HEK293T (cell line): ENCODE results near the gene MIDN.

Source experiments
- CTCF ChIA-PET: fragments of 350-600 bp; formaldehyde crosslinking; extraction: SDS; loops from one replicate; lab custom pipeline; 2021; ENCODE audit warnings: antibody characterized with exemption, inconsistent platforms; lab: Yijun Ruan, JAX
- POLR2A ChIA-PET: fragments of 350-600 bp; formaldehyde crosslinking; extraction: SDS; loops from one replicate; lab custom pipeline; 2020; ENCODE audit warnings: antibody characterized with exemption, inconsistent platforms; lab: Yijun Ruan, JAX
- DNase-seq: peaks from one replicate; pipeline ENCODE4 v3.0.0; 2012; ENCODE audit warnings: mixed read lengths; ENCODE audit errors: extremely low spot score
- ARNT ChIP-seq: fragments of 450-650 bp; IDR thresholded peaks from 2 replicates; pipeline ENCODE4 v1.6.1; 2017; ENCODE audit warnings: mild to moderate bottlenecking
- BHLHE40 ChIP-seq: fragments of 450-650 bp; IDR thresholded peaks from 2 replicates; pipeline ENCODE4 v1.6.1; 2016; ENCODE audit warnings: mild to moderate bottlenecking, moderate library complexity, borderline replicate concordance
- CTBP1 ChIP-seq: fragments of 450-650 bp; IDR thresholded peaks from 2 replicates; pipeline ENCODE4 v1.6.1; 2016; ENCODE audit warnings: borderline replicate concordance
- ELF4 ChIP-seq: fragments of 450-650 bp; IDR thresholded peaks from 2 replicates; pipeline ENCODE4 v1.6.1; 2017; ENCODE audit warnings: antibody characterized with exemption
- FOXA1 ChIP-seq: fragments of 450-650 bp; IDR thresholded peaks from 2 replicates; pipeline ENCODE4 v1.6.1; 2016; ENCODE audit warnings: mild to moderate bottlenecking
- FOXK2 ChIP-seq: fragments of 450-650 bp; IDR thresholded peaks from 2 replicates; pipeline ENCODE4 v1.6.1; 2016; ENCODE audit warnings: mild to moderate bottlenecking
- FOXM1 ChIP-seq: fragments of 450-650 bp; IDR thresholded peaks from 2 replicates; pipeline ENCODE4 v1.6.1; 2017; ENCODE audit warnings: mild to moderate bottlenecking, borderline replicate concordance
- HDGF ChIP-seq: fragments of 450-650 bp; IDR thresholded peaks from 2 replicates; pipeline ENCODE4 v1.6.1; 2017; ENCODE audit warnings: antibody characterized with exemption, borderline replicate concordance
- L3MBTL2 ChIP-seq: fragments of 450-650 bp; conservative IDR thresholded peaks from 2 replicates; pipeline ENCODE4 v1.6.1; 2016; ENCODE audit warnings: mild to moderate bottlenecking
- LEF1 ChIP-seq: fragments of 450-650 bp; IDR thresholded peaks from 2 replicates; pipeline ENCODE4 v1.6.1; 2017; ENCODE audit warnings: mild to moderate bottlenecking, borderline replicate concordance
- NFRKB ChIP-seq: fragments of 450-650 bp; IDR thresholded peaks from 2 replicates; pipeline ENCODE4 v1.6.1; 2016; ENCODE audit warnings: mild to moderate bottlenecking, moderate library complexity
- PKNOX1 ChIP-seq: fragments of 450-650 bp; IDR thresholded peaks from 2 replicates; pipeline ENCODE4 v1.6.1; 2016
- SP1 ChIP-seq: fragments of 450-650 bp; IDR thresholded peaks from 2 replicates; pipeline ENCODE4 v1.6.1; 2017
- SUZ12 ChIP-seq: fragments of 450-650 bp; IDR thresholded peaks from 2 replicates; pipeline ENCODE4 v1.6.1; 2016; ENCODE audit warnings: mild to moderate bottlenecking
- TARDBP ChIP-seq: fragments of 450-650 bp; IDR thresholded peaks from 2 replicates; pipeline ENCODE4 v1.6.1; 2016
- ZNF384 ChIP-seq: fragments of 450-650 bp; IDR thresholded peaks from 2 replicates; pipeline ENCODE4 v1.6.1; 2016

The MIDN gene

GRCh38 chr19:1252221-1252820 lies 3.9 kb downstream of the MIDN start:
- CTCF ChIA-PET = interaction anchor here (0.8 to 2.0 kb wide), 4 partner anchors 8 to 17 kb away, joined by 4 to 22 read pairs (median 9); partner anchors contain the start of gene CIRBP

GRCh38 chr19:1252821-1253513 lies 4.6 kb downstream of the MIDN start:
- ChIA-PET CTCF (interaction anchor here (0.7 to 2.0 kb wide), 3 partner anchors 9 to 13 kb away, joined by 6 to 22 read pairs (median 13); no protein-coding TSS in a partner anchor), POLR2A (interaction anchor here (0.6 to 7.8 kb wide), 6 partner anchors 9 to 27 kb away, joined by 3 to 157 read pairs (median 3); partner anchors contain the start of genes CIRBP and FAM174C)
- TF ChIP-seq HDGF = no peak
- TF ChIP-seq NFRKB = no peak
- no peak for TF ChIP-seq CTBP1
- no peak for TF ChIP-seq FOXK2
- TF ChIP-seq SP1 = no peak
- TF ChIP-seq PKNOX1 = no peak
- TF ChIP-seq ELF4 = no peak
- no peak for TF ChIP-seq L3MBTL2
- TF ChIP-seq LEF1 = no peak
- no peak for TF ChIP-seq ZNF384
- no peak for TF ChIP-seq BHLHE40
- no peak for TF ChIP-seq FOXM1
- no peak for TF ChIP-seq ARNT
- TF ChIP-seq TARDBP = no peak
- TF ChIP-seq SUZ12 = no peak
- TF ChIP-seq FOXA1 = no peak
- no peak for DNase-seq

More at GRCh38 chr19:1252221-1252820, 3.9 kb downstream of the MIDN start:
- no peak for DNase-seq
- no peak for TF ChIP-seq ZNF384
- POLR2A ChIA-PET = interaction anchor here (0.6 to 7.8 kb wide), 7 partner anchors 8 to 26 kb away, joined by 3 to 157 read pairs (median 6); partner anchors contain the start of genes CIRBP and FAM174C

GRCh38 chr19:1253514-1254080 lies 5.2 kb downstream of the MIDN start:
- ChIA-PET POLR2A (interaction anchor here (0.7 to 7.8 kb wide), 4 partner anchors 9 to 20 kb away, joined by 3 to 157 read pairs (median 10); partner anchors contain the start of gene CIRBP), CTCF (interaction anchor here (0.7 to 2.0 kb wide), 3 partner anchors 9 to 13 kb away, joined by 6 to 22 read pairs (median 13); no protein-coding TSS in a partner anchor)
- no peak for DNase-seq
- TF ChIP-seq FOXA1 (no peak), LEF1 (no peak)

- CTCF ChIA-PET = interaction anchor here (1.8 to 2.0 kb wide), 2 partner anchors 10 to 12 kb away, joined by 13 to 22 read pairs; no protein-coding TSS in a partner anchor
- TF ChIP-seq SUZ12 (no peak), LEF1 (no peak), BHLHE40 (no peak), FOXM1 (no peak), PKNOX1 (no peak), FOXK2 (no peak), ZNF384 (no peak), ELF4 (no peak), L3MBTL2 (no peak), TARDBP (no peak), ARNT (no peak), HDGF (no peak), FOXA1 (no peak), CTBP1 (no peak)
- no peak for DNase-seq
- POLR2A ChIA-PET = interaction anchor here (0.7 to 7.8 kb wide), 3 partner anchors 12 to 15 kb away, joined by 5 to 157 read pairs (median 16); partner anchors contain the start of gene CIRBP
Measured at GRCh38 chr19:1254081-1254527, 5.7 kb downstream of the MIDN start.

GRCh38 chr19:1254530-1255185 lies 6.3 kb downstream of the MIDN start:
- TF ChIP-seq PKNOX1 = no peak
- TF ChIP-seq SP1 = no peak
- TF ChIP-seq SUZ12 = no peak
- no peak for TF ChIP-seq NFRKB
- TF ChIP-seq ELF4 = no peak
- TF ChIP-seq BHLHE40 = no peak
- no peak for TF ChIP-seq ARNT
- ChIA-PET POLR2A (interaction anchor here (0.7 to 7.8 kb wide), 3 partner anchors 11 to 15 kb away, joined by 4 to 157 read pairs (median 5); partner anchors contain the start of gene CIRBP), CTCF (interaction anchor here (2.0 kb wide), 1 partner anchor 11 kb away, joined by 13 read pairs; no protein-coding TSS in a partner anchor)
- DNase-seq = no peak
